ENCODE results near the gene CER1. TPM values are rescaled to one million over a fixed set of nuclear protein-coding genes. Genes with fewer than 3 reads are reported as not detected.

CER1 gene
- total RNA-seq, 1 donor from 2014 or later: not detected

DNA sequence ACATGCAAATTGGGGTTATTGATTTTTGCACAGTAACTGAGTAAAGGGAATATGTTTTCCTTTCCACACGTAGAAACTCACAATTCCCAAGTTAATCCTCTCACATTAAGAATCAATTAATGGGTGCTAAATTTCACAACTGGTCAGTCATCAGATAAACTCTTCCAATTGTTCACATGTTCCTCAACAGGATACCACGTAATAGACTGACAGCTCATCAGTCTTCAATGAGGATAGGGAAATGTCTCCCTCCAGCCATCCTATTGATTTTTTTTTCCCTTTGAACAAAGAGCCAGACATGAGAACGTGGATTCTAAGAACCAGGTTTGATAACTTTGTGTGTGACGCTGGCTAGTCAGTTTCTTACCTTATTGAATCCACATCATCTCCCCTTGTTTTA lies 768 bp upstream of the CER1 start:
- Mint-ChIP-seq H3K4me1 (ENCODE audit: low read depth) (no peaks in the 10 kb centered on the region), H3K9me3 (ENCODE audit: low read depth) (no peaks in the 10 kb centered on the region), H3K27ac (ENCODE audit: unreplicated experiment) (no peak overlapping the region), H3K4me3 (ENCODE audit: unreplicated experiment) (no peak overlapping the region), H3K27me3 (ENCODE audit: low read depth) (no peaks in the 10 kb centered on the region), H3K36me3 (ENCODE audit: low read depth) (no peaks in the 10 kb centered on the region)
- TF ChIP-seq CTCF (IDR thresholded peaks at IDR 0.05): no peak
- no peak for DNase-seq (ENCODE audit: low spot score)

DNA sequence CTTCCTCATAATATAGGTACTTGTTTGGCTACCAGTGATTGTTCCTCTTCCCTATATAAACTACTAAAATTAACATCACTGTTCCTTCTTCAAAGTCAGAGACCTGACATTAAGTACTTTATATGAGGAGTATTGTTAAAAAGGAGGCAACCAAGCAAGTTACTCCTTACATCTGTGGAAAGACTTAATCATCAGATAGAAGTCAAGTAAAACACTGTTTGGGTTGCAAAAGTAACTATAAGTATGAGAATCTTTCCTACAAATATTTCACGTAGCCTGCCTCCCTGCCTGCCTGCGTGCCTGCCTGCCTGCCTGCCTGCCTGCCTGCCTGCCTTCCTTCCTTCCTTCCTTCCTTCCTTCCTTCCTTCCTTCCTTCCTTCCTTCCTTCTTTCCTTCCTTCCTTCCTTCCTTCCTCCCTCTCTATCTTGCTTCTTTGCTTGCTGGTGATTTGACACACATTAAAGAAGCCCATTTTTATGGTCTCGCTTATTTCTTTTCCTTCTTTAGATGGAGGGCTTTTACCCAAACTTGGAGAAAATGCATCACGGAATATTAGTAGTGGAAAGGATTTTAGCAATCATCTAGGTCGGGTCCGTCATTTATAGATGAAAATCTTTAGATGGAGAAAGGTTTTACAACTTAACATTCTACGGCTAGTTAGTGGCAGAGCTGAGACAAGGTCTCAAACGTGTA lies 3.2 kb downstream of the CER1 start:
- peaks cover 4% of the 10 kb centered on the region for H3K4me1 Mint-ChIP-seq (ENCODE audit: low read depth)
- no peaks in the 10 kb centered on the region for H3K9me3 Mint-ChIP-seq (ENCODE audit: low read depth)
- no peaks in the 10 kb centered on the region for H3K36me3 Mint-ChIP-seq (ENCODE audit: low read depth)
- no peak for TF ChIP-seq CTCF (IDR thresholded peaks at IDR 0.05)
- no peak for DNase-seq (ENCODE audit: low spot score)
- peak overlapping the region; percentile 25 for H3K27ac Mint-ChIP-seq (ENCODE audit: unreplicated experiment)
- no peak overlapping the region for H3K4me3 Mint-ChIP-seq (ENCODE audit: unreplicated experiment)
- no peaks in the 10 kb centered on the region for H3K27me3 Mint-ChIP-seq (ENCODE audit: low read depth)

- no peak overlapping the region for H3K4me3 Mint-ChIP-seq (ENCODE audit: unreplicated experiment)
- no peak for TF ChIP-seq CTCF (IDR thresholded peaks at IDR 0.05)
- H3K9me3 Mint-ChIP-seq (ENCODE audit: low read depth): peaks cover 5% of the 10 kb centered on the region
- no peaks in the 10 kb centered on the region for H3K27me3 Mint-ChIP-seq (ENCODE audit: low read depth)
- no peaks in the 10 kb centered on the region for H3K36me3 Mint-ChIP-seq (ENCODE audit: low read depth)
- DNase-seq (ENCODE audit: low spot score): no peak
- peaks cover 15% of the 10 kb centered on the region for H3K4me1 Mint-ChIP-seq (ENCODE audit: low read depth)
- H3K27ac Mint-ChIP-seq (ENCODE audit: unreplicated experiment): no peak overlapping the region
Measured at GRCh38 chr9:14715102-14715501, 7.4 kb downstream of the CER1 start.

GRCh38 chr9:14713187-14713767 lies 9.3 kb downstream of the CER1 start:
- no peak overlapping the region for H3K4me3 Mint-ChIP-seq (ENCODE audit: unreplicated experiment)
- H3K27me3 Mint-ChIP-seq (ENCODE audit: low read depth): no peaks in the 10 kb centered on the region
- H3K4me1 Mint-ChIP-seq (ENCODE audit: low read depth): peaks cover 15% of the 10 kb centered on the region
- H3K27ac Mint-ChIP-seq (ENCODE audit: unreplicated experiment): no peak overlapping the region
- peaks cover 20% of the 10 kb centered on the region for H3K9me3 Mint-ChIP-seq (ENCODE audit: low read depth)
- H3K36me3 Mint-ChIP-seq (ENCODE audit: low read depth): no peaks in the 10 kb centered on the region
- TF ChIP-seq CTCF (IDR thresholded peaks at IDR 0.05): no peak
- no peak for DNase-seq (ENCODE audit: low spot score)

- TF ChIP-seq CTCF (IDR thresholded peaks at IDR 0.05): no peak
- Mint-ChIP-seq H3K27ac (ENCODE audit: unreplicated experiment) (peak overlapping the region; percentile 62), H3K4me1 (ENCODE audit: low read depth) (peaks cover 15% of the 10 kb centered on the region), H3K36me3 (ENCODE audit: low read depth) (peaks cover 3% of the 10 kb centered on the region), H3K9me3 (ENCODE audit: low read depth) (peaks cover 36% of the 10 kb centered on the region), H3K27me3 (ENCODE audit: low read depth) (no peaks in the 10 kb centered on the region), H3K4me3 (ENCODE audit: unreplicated experiment) (no peak overlapping the region)
- no peak for DNase-seq (ENCODE audit: low spot score)
Measured at GRCh38 chr9:14710804-14711203, 11.7 kb downstream of the CER1 start.
